ENCODE data around the gene SYT17.

DNA sequence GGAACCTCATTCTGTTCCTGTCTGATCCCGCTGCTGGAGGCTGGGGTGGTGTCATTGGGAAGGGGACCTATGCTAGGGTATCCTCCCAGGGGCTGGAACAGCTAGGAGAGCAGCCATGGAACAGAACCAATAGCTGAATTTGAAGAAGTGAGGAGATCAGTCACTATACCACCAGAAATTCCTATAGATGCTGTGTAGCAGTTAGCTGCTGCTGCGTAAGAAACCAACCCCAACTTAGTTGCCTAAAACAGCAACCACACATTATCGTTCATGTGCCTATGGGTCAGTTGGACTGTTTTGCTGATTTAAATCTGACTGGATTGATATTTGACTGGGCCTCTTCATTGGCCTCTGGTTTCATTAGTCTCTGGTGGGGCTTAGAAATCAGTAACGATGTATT, 20.4 kb upstream of the SYT17 start:
- TF ChIP-seq, protein P1, sequence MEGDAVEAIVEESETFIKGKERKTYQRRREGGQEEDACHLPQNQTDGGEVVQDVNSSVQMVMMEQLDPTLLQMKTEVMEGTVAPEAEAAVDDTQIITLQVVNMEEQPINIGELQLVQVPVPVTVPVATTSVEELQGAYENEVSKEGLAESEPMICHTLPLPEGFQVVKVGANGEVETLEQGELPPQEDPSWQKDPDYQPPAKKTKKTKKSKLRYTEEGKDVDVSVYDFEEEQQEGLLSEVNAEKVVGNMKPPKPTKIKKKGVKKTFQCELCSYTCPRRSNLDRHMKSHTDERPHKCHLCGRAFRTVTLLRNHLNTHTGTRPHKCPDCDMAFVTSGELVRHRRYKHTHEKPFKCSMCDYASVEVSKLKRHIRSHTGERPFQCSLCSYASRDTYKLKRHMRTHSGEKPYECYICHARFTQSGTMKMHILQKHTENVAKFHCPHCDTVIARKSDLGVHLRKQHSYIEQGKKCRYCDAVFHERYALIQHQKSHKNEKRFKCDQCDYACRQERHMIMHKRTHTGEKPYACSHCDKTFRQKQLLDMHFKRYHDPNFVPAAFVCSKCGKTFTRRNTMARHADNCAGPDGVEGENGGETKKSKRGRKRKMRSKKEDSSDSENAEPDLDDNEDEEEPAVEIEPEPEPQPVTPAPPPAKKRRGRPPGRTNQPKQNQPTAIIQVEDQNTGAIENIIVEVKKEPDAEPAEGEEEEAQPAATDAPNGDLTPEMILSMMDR (IDR thresholded peaks at IDR 0.05; ENCODE audit: insufficient read depth, low read length) = no peak
- TF ChIP-seq, protein P2, sequence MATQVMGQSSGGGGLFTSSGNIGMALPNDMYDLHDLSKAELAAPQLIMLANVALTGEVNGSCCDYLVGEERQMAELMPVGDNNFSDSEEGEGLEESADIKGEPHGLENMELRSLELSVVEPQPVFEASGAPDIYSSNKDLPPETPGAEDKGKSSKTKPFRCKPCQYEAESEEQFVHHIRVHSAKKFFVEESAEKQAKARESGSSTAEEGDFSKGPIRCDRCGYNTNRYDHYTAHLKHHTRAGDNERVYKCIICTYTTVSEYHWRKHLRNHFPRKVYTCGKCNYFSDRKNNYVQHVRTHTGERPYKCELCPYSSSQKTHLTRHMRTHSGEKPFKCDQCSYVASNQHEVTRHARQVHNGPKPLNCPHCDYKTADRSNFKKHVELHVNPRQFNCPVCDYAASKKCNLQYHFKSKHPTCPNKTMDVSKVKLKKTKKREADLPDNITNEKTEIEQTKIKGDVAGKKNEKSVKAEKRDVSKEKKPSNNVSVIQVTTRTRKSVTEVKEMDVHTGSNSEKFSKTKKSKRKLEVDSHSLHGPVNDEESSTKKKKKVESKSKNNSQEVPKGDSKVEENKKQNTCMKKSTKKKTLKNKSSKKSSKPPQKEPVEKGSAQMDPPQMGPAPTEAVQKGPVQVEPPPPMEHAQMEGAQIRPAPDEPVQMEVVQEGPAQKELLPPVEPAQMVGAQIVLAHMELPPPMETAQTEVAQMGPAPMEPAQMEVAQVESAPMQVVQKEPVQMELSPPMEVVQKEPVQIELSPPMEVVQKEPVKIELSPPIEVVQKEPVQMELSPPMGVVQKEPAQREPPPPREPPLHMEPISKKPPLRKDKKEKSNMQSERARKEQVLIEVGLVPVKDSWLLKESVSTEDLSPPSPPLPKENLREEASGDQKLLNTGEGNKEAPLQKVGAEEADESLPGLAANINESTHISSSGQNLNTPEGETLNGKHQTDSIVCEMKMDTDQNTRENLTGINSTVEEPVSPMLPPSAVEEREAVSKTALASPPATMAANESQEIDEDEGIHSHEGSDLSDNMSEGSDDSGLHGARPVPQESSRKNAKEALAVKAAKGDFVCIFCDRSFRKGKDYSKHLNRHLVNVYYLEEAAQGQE (IDR thresholded peaks at IDR 0.05; ENCODE audit: insufficient replicate concordance, low read depth) = no peak
